ENCODE measurements around the gene PUSL1.
A peak's percentile ranks its signal among the peaks of the same experiment; 100 is the strongest.

The PUSL1 gene

DNA sequence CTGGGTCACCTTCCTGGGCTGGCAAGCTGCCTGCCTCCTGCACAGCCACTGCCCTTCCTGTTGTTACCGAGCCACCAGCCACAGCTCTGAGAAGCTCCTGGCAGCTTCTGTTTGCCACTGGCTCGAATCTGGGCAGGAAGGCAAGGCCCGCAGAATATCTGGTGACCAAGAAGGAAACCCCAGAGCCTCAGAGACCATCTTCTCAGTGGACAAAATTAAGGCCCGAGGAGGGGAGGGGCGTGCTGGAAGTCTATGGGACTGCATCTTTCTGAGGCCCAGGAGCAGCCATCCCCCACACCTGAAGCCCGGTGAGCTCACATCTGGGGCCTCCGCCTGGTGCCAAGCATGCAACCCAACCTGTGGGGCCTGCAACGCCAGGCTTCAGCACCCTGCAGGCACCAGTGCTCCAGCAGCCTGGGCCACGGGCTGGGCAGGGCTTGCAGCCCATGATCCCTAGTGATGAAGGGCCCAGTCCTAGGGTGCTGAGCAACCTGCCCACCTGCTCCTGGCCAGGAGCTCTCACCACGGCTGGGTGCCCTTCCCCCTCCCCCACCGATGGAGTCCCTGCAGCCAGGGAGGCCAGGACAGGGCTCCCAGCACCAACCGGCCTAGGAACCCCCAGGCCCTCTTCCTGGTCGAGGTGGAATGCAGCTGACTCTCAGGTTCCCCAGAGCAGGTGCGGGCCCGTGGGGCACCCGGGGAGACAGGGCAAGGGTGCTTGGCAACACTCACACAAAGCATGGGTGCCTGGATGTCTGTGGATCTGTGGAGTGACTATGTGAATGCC is 17.1 kb downstream of the PUSL1 start:
- DNase-seq = peak in 1 of 4 experiments; percentile 21

DNA sequence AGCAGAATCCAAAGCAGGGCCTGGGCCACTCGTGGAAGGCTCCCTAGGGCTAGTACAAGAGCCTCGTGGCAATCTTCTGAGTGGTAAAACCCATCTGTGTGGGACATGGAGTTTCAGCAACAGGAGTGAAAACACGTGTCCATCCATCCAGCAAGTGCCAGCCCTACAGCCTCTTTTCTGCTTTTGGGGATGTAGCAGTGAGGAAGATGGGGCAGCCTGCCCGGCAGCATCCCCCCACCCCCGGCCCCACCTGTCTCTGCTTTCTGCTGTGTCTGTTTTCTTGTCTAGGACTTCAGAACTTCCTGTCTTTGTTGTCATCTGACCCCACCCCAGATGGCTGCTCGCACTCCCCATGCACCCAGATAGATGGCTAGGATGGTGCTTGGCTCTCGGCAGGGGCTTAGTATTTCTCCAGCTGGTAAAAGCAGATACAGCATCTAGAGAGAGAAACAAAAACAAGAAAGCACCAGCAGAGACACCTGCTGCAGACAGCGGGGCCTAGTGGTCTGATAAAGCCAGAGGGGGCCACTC is 17.7 kb downstream of the PUSL1 start:
- DNase-seq = no peak

DNA sequence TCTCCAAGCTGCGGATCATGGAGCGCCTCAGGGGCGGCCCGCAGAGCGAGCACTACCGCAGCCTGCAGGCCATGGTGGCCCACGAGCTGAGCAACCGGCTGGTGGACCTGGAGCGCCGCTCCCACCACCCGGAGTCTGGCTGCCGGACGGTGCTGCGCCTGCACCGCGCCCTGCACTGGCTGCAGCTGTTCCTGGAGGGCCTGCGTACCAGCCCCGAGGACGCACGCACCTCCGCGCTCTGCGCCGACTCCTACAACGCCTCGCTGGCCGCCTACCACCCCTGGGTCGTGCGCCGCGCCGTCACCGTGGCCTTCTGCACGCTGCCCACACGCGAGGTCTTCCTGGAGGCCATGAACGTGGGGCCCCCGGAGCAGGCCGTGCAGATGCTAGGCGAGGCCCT is 18.9 kb downstream of the PUSL1 start:
- no peak for DNase-seq

DNA sequence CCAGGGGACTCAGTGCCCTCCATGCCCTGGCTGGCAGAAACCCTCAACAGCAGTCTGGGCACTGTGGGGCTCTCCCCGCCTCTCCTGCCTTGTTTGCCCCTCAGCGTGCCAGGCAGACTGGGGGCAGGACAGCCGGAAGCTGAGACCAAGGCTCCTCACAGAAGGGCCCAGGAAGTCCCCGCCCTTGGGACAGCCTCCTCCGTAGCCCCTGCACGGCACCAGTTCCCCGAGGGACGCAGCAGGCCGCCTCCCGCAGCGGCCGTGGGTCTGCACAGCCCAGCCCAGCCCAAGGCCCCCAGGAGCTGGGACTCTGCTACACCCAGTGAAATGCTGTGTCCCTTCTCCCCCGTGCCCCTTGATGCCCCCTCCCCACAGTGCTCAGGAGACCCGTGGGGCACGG is 19.9 kb downstream of the PUSL1 start:
- DNase-seq = no peak

DNA sequence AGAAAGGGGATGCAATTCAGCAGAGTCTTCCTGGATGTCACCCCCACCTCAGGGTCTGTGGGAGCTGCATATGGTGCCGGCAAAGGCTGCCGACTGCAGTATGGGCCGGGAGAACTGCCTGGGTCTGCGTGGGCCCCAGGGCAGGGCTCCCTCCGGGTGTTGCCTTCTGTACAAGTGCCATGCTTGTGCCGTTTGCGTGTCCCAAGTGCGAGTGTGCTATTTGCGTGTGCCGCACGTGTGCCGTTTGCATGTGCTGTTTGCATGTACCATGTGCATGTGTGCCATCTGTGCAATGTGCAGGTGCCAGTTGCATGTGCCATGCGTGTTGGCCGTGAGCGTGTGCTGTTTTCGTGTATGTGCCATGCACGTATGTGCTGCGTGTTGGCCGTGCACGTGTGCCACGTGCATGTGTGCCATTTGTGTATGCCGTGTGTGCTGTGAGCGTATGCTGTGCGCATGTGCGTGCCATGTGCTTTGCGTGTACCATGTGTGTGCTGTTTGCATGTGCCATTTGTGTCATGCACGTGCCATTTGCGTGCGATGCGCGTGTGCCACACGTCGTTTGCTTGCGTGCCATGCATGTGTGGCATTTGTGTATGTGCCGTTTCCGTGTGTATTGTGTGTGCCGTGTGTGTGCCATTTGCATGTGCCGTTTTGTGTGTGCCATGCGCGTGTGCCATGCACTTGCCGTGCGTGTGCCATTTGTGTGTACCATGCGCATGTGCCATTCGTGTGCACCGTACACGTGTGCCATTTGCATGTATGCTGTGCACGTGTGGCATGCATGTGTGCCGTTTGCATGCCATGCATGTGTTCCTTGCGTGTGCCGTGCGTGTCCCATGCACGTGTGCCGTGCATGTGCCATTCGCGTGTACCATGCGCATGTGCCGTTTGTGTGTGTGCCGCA is 21.2 kb downstream of the PUSL1 start:
- no peak for DNase-seq

DNA sequence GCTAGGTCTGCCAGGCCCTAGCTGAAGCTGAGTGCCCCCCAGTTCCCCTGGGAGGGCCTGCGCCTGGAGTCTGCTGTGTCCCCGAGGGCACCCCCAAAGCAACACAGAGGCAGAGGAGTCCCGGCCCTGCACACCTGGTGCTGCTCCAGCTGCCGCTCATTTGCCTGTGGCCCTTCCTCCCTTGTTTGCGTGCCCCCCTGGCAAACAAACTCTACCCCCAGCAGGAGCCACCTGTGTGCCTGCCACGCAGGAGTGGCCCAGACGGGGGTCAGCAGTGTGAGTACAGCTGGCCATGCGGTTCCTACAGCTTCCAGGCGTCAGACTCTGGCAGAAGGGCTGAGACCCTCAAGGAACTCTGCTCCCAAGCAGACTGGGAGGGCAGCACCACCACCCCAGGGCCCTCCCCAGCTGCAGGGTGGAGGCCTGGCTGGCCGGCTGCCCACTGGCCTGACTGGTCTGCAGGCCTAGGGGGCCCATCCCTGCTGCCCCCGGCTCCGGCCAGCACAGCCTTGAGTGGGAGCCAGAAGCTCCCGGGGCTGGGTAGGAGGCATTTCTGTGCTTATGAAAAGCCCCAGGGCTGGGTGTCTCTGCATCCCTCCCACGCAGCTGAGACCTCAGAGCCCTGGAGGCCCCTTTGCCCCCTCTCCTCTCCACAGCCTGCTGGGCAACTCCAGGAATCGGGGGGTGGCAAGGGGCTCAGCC is 22.1 kb downstream of the PUSL1 start:
- no peak for DNase-seq

DNA sequence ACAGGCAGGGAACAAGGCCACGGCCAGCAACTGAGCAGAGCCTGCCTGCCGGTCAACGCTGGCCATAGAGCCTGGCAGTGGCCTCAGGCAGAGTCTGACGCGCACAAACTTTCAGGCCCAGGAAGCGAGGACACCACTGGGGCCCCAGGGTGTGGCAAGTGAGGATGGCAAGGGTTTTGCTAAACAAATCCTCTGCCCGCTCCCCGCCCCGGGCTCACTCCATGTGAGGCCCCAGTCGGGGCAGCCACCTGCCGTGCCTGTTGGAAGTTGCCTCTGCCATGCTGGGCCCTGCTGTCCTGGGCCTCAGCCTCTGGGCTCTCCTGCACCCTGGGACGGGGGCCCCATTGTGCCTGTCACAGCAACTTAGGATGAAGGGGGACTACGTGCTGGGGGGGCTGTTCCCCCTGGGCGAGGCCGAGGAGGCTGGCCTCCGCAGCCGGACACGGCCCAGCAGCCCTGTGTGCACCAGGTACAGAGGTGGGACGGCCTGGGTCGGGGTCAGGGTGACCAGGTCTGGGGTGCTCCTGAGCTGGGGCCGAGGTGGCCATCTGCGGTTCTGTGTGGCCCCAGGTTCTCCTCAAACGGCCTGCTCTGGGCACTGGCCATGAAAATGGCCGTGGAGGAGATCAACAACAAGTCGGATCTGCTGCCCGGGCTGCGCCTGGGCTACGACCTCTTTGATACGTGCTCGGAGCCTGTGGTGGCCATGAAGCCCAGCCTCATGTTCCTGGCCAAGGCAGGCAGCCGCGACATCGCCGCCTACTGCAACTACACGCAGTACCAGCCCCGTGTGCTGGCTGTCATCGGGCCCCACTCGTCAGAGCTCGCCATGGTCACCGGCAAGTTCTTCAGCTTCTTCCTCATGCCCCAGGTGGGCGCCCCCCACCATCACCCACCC is 22.9 kb downstream of the PUSL1 start, which contains the start of gene TAS1R3:
Gene TAS1R3 (plus strand): TSS at position 213 of the 898 bp plus-strand sequence. CDS start 66 bp downstream, at position 279.
- DNase-seq = no peak

DNA sequence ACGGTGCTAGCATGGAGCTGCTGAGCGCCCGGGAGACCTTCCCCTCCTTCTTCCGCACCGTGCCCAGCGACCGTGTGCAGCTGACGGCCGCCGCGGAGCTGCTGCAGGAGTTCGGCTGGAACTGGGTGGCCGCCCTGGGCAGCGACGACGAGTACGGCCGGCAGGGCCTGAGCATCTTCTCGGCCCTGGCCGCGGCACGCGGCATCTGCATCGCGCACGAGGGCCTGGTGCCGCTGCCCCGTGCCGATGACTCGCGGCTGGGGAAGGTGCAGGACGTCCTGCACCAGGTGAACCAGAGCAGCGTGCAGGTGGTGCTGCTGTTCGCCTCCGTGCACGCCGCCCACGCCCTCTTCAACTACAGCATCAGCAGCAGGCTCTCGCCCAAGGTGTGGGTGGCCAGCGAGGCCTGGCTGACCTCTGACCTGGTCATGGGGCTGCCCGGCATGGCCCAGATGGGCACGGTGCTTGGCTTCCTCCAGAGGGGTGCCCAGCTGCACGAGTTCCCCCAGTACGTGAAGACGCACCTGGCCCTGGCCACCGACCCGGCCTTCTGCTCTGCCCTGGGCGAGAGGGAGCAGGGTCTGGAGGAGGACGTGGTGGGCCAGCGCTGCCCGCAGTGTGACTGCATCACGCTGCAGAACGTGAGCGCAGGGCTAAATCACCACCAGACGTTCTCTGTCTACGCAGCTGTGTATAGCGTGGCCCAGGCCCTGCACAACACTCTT is 23.8 kb downstream of the PUSL1 start:
- DNase-seq = no peak

DNA sequence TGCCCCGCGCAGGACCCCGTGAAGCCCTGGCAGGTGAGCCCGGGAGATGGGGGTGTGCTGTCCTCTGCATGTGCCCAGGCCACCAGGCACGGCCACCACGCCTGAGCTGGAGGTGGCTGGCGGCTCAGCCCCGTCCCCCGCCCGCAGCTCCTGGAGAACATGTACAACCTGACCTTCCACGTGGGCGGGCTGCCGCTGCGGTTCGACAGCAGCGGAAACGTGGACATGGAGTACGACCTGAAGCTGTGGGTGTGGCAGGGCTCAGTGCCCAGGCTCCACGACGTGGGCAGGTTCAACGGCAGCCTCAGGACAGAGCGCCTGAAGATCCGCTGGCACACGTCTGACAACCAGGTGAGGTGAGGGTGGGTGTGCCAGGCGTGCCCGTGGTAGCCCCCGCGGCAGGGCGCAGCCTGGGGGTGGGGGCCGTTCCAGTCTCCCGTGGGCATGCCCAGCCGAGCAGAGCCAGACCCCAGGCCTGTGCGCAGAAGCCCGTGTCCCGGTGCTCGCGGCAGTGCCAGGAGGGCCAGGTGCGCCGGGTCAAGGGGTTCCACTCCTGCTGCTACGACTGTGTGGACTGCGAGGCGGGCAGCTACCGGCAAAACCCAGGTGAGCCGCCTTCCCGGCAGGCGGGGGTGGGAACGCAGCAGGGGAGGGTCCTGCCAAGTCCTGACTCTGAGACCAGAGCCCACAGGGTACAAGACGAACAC is 24.5 kb downstream of the PUSL1 start:
- no peak for DNase-seq

DNA sequence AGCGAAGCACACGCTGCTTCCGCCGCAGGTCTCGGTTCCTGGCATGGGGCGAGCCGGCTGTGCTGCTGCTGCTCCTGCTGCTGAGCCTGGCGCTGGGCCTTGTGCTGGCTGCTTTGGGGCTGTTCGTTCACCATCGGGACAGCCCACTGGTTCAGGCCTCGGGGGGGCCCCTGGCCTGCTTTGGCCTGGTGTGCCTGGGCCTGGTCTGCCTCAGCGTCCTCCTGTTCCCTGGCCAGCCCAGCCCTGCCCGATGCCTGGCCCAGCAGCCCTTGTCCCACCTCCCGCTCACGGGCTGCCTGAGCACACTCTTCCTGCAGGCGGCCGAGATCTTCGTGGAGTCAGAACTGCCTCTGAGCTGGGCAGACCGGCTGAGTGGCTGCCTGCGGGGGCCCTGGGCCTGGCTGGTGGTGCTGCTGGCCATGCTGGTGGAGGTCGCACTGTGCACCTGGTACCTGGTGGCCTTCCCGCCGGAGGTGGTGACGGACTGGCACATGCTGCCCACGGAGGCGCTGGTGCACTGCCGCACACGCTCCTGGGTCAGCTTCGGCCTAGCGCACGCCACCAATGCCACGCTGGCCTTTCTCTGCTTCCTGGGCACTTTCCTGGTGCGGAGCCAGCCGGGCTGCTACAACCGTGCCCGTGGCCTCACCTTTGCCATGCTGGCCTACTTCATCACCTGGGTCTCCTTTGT is 25.3 kb downstream of the PUSL1 start:
- DNase-seq = no peak

DNA sequence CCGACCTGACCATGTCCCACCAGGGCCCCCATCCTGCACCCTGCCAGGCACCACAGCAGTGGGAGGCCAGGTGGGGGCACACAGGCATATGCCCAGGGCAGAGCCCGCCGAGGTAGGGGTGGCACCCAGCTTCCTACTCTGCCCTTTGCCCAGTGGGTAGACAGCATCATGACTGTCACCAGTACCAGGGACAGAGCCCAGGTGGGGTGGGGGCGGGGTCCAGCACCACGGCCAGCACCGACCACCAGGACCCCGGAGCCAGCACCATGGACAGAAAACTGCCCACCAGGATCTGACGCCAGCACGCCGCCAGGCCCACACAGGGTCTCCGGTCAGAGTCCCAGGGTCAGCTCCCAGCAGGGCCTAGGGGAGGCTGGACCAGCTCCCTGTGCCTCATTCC is 26.4 kb downstream of the PUSL1 start:
- no peak for DNase-seq

DNA sequence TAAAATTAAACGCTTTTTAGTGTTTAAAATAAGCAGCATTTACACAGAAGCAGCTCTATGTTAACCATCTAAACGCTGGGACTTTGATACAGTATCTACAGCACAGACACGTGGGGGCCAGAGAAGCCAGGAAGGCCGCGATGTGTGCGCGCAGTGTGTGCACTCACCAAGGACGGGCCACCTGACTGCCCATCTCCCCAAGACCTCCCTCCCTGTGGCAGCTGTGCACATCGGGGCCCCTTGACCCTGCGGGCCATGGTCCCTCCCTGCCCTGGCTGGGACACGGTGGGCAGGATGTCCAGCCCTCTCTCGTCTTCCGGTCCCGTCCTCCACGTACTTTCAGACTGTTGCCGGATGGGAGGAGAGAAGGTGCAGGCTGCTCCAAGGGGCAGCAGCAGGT is 26.9 kb downstream of the PUSL1 start:
- DNase-seq = no peak

DNA sequence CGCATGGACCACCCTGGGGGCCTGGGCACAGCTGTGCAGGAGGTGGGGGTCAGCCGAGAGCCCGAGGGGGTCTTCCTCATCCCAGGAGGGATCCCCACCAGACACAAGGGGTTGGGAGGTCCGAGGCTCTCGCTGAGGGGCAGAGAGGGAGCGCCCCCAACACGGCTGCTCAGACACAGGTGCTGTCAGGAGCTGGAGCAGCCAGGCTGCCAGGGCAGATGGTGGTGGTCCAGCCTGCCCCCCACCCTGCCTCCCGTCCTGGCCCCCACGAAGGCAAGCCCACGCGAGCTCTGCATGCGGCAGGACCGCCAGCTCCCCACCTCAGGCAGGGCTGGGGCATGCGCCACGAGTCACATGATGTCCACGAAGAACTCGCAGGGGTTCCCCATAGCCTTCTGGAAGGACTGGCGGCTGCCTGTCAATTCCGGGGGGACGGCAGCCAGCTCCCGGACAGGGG is 27.4 kb downstream of the PUSL1 start:
- DNase-seq = no peak

DNA sequence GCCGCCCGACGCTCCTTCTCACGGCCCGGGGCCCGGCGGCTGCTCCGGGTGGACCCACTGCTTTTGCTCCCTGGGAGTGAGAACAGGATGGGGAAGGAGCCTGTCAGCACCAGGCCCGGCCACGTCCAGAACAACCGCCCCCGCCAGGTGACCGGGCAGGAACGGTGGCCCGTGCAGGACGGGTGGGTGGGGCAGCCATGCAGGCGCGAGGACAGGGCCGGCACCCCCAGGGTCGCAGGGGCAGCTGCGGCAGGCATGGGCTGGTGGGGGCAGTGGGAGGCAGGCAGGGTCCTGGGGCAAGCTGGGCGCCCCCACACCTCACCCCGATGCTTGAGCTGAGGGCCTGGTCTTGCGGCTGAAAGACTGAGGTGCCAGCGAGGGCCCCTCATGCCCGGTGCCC is 28.0 kb downstream of the PUSL1 start:
- DNase-seq = no peak

DNA sequence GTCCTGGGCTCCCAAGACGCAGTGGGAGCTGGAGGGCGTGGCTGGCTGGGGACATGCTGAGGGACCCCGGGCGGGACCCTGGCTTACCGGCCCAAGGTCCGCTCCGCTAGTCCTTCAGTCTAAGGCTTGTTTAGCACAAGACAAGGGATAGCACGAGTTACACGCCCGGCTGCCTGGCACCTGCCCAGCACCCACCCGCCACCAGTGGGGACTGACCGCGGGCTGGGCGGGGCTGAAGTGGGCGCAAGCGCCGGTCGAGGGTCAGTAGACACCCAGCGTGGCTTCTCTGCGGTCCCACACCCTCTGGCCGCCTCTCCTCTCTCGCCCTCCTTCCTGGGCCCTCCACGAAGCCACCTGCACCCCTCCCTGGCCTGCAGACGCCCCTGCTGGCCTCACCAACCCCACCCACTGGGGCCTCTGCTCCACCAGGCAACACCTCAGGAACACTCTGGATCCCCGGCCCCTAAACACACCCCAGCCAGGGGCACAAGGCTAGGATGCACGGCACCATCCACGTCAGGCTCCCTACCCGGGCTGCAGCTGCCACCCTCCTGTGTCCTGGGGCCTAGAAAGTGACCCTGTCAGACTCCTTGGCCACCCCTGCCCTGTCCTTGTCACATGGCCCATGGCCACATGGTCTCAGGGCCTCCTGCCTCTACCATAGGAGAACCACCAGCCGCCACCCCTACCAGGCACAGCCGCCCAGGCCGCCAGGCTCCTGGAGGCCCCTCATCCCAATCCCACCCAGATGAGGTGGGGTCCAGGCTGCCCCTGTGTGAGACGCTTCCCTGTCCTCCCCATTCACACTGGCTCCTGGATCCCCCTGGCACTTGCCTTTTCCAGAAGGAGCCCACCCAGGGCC is 28.8 kb downstream of the PUSL1 start:
- no peak for DNase-seq

DNA sequence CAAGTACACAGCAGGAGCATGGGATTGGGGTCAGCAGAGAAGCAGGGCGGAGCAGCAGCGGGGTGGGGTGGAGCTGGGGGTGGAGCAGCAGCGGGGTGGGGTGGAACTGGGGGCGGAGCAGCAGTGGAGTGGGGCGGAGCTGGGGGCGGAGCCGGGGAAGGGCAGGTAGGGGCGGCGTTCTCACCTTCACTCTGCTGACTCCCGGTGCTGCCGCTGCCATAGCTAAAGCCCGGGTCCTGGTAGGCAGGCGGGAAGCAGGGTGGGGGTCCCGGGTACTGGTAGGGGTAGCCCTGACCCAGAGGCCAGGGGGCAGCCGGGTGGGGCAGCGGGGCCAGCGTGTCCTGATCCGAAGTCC is 29.4 kb downstream of the PUSL1 start:
- peak in 1 of 4 experiments; percentile 27 for DNase-seq

DNA sequence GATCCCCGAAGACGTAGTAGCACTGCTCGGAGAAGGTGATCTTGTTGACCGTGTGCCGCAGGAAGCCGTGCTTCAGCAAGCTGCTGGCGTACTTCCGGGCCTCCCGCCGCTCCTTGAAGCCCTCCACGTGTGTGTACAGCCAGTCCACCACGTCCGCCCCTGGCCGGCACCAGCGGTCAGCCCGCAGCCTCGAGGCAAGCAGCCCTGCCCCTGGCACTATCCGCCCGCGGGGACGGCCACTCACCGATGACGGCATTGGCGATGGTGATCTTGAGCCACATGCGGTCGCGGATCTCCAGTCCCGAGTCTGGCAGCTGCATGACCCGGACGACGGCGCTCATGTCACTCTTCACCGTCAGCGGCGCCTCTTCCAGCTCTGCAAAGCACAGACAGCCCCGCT is 29.9 kb downstream of the PUSL1 start:
- DNase-seq = no peak

DNA sequence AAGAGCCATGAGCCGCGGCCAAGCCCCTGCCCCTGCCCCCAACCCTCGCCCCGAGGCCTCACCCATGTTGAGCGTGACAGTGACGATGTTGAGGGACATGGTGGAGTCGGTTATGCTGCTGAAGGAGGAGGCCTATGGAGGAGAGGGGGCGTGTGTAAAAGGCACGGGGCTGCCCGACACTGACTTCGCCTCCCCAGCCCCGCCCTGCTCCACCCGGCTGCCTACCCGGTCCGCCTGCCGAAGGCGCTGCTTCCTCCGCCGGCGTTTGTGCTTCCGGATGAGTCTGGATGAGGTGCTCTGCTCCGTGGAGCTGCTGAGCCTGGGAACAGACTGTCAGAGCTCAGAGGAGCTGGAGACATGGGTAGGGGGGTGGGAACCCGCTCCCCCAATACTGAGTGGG is 31.8 kb downstream of the PUSL1 start:
- DNase-seq = no peak

Measured in suppressor macrophage (primary cell).